Common myeloid progenitor, CD34-positive (primary cell): Measurements from ENCODE around the gene UVSSA. TPM values are rescaled to one million over a fixed set of nuclear protein-coding genes. Genes with fewer than 3 reads are reported as not detected.

ENCODE experiments used
- CTCF ChIA-PET: fragments of 350-600 bp; sonication (Branson Sonifier 250); formaldehyde crosslinking; loops from one replicate; lab custom pipeline; 2021; ENCODE audit warnings: antibody characterized with exemption; lab: Charles Lee
- POLR2A ChIA-PET: fragments of 350-600 bp; sonication (Branson Sonifier 250); formaldehyde crosslinking; loops from one replicate; lab custom pipeline; 2021; ENCODE audit warnings: antibody characterized with exemption; lab: Charles Lee
- DNase-seq, 3 donors: peaks; one replicate each; pipeline versions ENCODE4 v3.0.0 to v3.0.0-alpha.2; 2013
- H3K27ac ChIP-seq, 2 experiments: 1 replicate in 1 of 2; 2 replicates in 1 of 2; pipeline ENCODE4 v1.7.0; 2013; ENCODE audit warnings: inconsistent platforms in 2 of 2, low read length in 2 of 2, mild to moderate bottlenecking in 2 of 2, low read depth in 1 of 2, moderate library complexity in 1 of 2; ENCODE audit not compliant: severe bottlenecking in 2 of 2, insufficient read depth in 1 of 2, poor library complexity in 1 of 2
- H3K27me3 ChIP-seq, 5 experiments: replicated peaks in 2 of 5; 1 replicate in 3 of 5; 2 replicates in 2 of 5; pipeline versions ENCODE4 v1.6.1 to v1.7.0; 2013; ENCODE audit warnings: low read length in 4 of 5, mild to moderate bottlenecking in 2 of 5, moderate library complexity in 2 of 5, inconsistent platforms in 1 of 5; ENCODE audit not compliant: insufficient read depth in 5 of 5, control insufficient read depth in 4 of 5
- H3K36me3 ChIP-seq, 4 experiments: 1 replicate in 2 of 4; 2 replicates in 2 of 4; pipeline versions ENCODE4 v1.6.1 to v1.7.0; 2013; ENCODE audit warnings: low read length in 3 of 4, control low read depth in 1 of 4, mild to moderate bottlenecking in 1 of 4; ENCODE audit not compliant: control insufficient read depth in 4 of 4, insufficient read depth in 4 of 4
- H3K4me1 ChIP-seq, 4 experiments: 1 replicate in 3 of 4; 2 replicates in 1 of 4; pipeline versions ENCODE4 v1.6.1 to v1.7.1; 2013; ENCODE audit warnings: low read length in 3 of 4, mild to moderate bottlenecking in 3 of 4, control low read depth in 1 of 4, inconsistent platforms in 1 of 4, moderate library complexity in 1 of 4; ENCODE audit not compliant: control insufficient read depth in 4 of 4, insufficient read depth in 4 of 4; ENCODE audit errors: control extremely low read depth in 1 of 4
- H3K4me3 ChIP-seq, 7 experiments: 1 replicate in 4 of 7; 2 replicates in 3 of 7; pipeline versions ENCODE4 v1.5.1 to v1.7.0; 2013; ENCODE audit warnings: mild to moderate bottlenecking in 7 of 7, low read length in 6 of 7, moderate library complexity in 6 of 7, inconsistent platforms in 2 of 7, low read depth in 2 of 7, control low read depth in 1 of 7; ENCODE audit not compliant: insufficient read depth in 4 of 7, control insufficient read depth in 1 of 7; ENCODE audit errors: extremely low read depth in 1 of 7
- H3K9me3 ChIP-seq, 5 experiments: 1 replicate in 4 of 5; 2 replicates in 1 of 5; pipeline versions ENCODE4 v1.6.1 to v1.7.1; 2013; ENCODE audit warnings: low read length in 4 of 5, mild to moderate bottlenecking in 2 of 5, inconsistent platforms in 1 of 5, low read depth in 1 of 5, moderate library complexity in 1 of 5; ENCODE audit not compliant: control insufficient read depth in 4 of 5, insufficient read depth in 2 of 5; ENCODE audit errors: control extremely low read depth in 1 of 5
- WGBS: methylation state at CpG from one replicate; pipeline ENCODE4 v1.1.5; 2013; ENCODE audit not compliant: insufficient coverage; 5-methylcytosine and 5-hydroxymethylcytosine counted together
- polyA plus RNA-seq: library from polyadenylated mRNA; unstranded; fragments of 120-200 nt; gene quantifications from one replicate; pipeline ENCODE4 v1.2.1, GENCODE V29; 2013

Gene UVSSA, protein sequence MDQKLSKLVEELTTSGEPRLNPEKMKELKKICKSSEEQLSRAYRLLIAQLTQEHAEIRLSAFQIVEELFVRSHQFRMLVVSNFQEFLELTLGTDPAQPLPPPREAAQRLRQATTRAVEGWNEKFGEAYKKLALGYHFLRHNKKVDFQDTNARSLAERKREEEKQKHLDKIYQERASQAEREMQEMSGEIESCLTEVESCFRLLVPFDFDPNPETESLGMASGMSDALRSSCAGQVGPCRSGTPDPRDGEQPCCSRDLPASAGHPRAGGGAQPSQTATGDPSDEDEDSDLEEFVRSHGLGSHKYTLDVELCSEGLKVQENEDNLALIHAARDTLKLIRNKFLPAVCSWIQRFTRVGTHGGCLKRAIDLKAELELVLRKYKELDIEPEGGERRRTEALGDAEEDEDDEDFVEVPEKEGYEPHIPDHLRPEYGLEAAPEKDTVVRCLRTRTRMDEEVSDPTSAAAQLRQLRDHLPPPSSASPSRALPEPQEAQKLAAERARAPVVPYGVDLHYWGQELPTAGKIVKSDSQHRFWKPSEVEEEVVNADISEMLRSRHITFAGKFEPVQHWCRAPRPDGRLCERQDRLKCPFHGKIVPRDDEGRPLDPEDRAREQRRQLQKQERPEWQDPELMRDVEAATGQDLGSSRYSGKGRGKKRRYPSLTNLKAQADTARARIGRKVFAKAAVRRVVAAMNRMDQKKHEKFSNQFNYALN
- polyA plus RNA-seq: 10.1 TPM

- Histone ChIP-seq H3K27me3 (no peaks in the 10 kb centered on the region), H3K4me3 (peak within 1 kb of the TSS; percentile 81 to 94 (median 89)), H3K27ac (peak within 1 kb of the TSS; percentile 75 to 88), H3K4me1 (peaks cover 6 to 30% (median 27%) of the 10 kb centered on the region in 4 experiments), H3K36me3 (peaks cover 0 to 10% (median 1%) of the 10 kb centered on the region in 4 experiments), H3K9me3 (no peaks in the 10 kb centered on the region)
- CTCF ChIA-PET: interaction anchor here (0.9 to 6.4 kb wide), 12 partner anchors 9 to 346 kb away, joined by 3 to 32 read pairs (median 4); no protein-coding TSS in a partner anchor
- under 1% methylated on average over 75 of the region's 76 CpGs for WGBS
- POLR2A ChIA-PET: interaction anchor here (0.7 to 3.2 kb wide), 4 partner anchors 8 to 98 kb away, joined by 3 to 26 read pairs (median 3); partner anchors contain the start of gene CTBP1
- peak; percentile 99 to 100 (median 100) for DNase-seq
These were observed at the start of gene UVSSA for GRCh38 chr4:1346781-1347409. Gene UVSSA (plus strand): TSS chr4:1347208. CDS start chr4:1348092, 884 bp downstream.

DNA sequence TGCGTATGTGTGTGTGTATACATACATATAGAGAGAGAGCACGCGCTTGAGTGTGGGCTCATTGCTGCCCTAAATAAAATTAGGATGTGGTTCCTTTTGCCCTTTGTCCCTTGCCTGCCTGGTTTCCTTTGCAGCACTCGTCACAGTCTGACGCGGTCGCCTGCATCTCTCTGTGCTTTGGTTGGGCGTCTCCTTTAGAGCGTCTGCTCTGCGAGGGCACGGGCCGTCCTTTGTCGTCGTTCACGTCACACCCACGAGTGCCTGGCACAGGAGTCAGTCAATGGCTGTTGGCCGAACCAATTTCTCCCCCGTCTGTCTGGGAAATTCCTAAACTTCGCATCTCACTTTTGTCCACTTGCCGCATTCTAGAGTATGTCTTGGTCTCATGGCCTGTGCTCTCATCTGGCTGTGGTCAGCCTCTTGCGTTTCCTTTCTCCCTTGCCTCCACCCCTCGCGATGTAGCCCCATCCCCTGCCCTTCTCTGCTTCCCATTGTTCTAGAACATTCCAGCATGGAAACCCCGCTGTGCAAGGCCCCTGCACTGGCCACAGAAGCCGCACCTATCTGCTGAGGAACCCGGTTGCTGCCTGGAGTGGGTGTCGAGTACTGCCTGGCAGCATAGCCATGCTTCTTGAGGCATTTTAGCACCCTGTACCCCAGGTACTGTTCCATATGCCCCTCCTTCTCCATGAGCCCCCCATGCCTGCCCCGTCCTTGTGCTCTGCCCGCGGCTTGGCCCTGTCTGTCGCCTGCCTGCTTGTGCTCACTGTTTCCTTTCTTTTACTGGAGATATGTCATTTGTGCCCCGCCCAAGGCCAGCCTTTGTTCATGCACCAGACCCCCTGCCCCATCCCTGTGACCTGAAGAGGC lies 49.3 kb upstream of the UVSSA start:
- 97% methylated on average over 27 of the region's 32 CpGs for WGBS
- Histone ChIP-seq H3K27me3 (no peaks in the 10 kb centered on the region), H3K9me3 (no peaks in the 10 kb centered on the region), H3K36me3 (peaks cover 16 to 51% (median 32%) of the 10 kb centered on the region in 4 experiments), H3K4me3 (no peak overlapping the region), H3K27ac (no peak overlapping the region), H3K4me1 (peaks cover 0 to 8% (median 2%) of the 10 kb centered on the region in 4 experiments)
- CTCF ChIA-PET: no interaction called here
- no peak for DNase-seq
- POLR2A ChIA-PET: interaction anchor here (0.6 kb wide), 1 partner anchor 47 kb away, joined by 3 read pairs; no protein-coding TSS in a partner anchor

DNA sequence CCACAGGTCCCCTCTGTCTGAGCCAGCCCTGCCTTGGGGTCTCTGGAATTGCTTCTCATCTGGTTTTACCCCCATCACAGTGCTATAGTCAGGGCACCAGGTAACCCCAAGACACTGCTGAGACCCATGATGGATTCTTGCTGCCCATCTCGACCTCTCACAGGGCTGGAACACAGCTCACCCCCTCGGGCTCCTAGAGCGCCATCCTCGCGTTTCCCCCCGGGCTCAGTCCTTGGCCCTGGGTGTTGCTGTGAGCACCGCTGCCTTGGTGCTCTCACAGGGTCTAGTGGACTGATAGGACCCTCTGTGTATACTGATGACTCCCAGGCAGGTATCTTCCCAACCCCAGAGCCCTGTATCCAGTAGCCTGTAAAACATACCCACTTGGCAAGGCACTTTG lies 48.5 kb upstream of the UVSSA start:
- H3K4me3 ChIP-seq: no peak overlapping the region
- peaks cover 16 to 53% (median 32%) of the 10 kb centered on the region in 4 experiments for H3K36me3 ChIP-seq
- DNase-seq: no peak
- CTCF ChIA-PET: interaction anchor here (2.4 kb wide), 1 partner anchor 9 kb away, joined by 6 read pairs; the partner anchor contains the start of gene MAEA
- no peaks in the 10 kb centered on the region for H3K27me3 ChIP-seq
- WGBS: 100% methylated on average over 7 of the region's 7 CpGs
- H3K27ac ChIP-seq: no peak overlapping the region
- H3K9me3 ChIP-seq: no peaks in the 10 kb centered on the region
- peaks cover 0 to 8% (median 2%) of the 10 kb centered on the region in 4 experiments for H3K4me1 ChIP-seq
- POLR2A ChIA-PET: no interaction called here

- Histone ChIP-seq H3K27me3 (no peaks in the 10 kb centered on the region), H3K4me3 (no peak overlapping the region), H3K9me3 (no peaks in the 10 kb centered on the region), H3K4me1 (peaks cover 0 to 5% (median 2%) of the 10 kb centered on the region in 4 experiments), H3K36me3 (peaks cover 16 to 48% (median 32%) of the 10 kb centered on the region in 4 experiments), H3K27ac (no peak overlapping the region)
- no peak for DNase-seq
- 97% methylated on average over 14 of the region's 15 CpGs for WGBS
- ChIA-PET CTCF (interaction anchor here (1.7 to 2.4 kb wide), 2 partner anchors 10 to 46 kb away, joined by 3 to 6 read pairs; partner anchors contain the start of gene MAEA), POLR2A (no interaction called here)
These were observed 47.6 kb upstream of the UVSSA start for GRCh38 chr4:1299301-1299860.

GRCh38 chr4:1300466-1301455 lies 46.2 kb upstream of the UVSSA start:
- Histone ChIP-seq H3K4me3 (no peak overlapping the region), H3K27me3 (no peaks in the 10 kb centered on the region), H3K27ac (peak overlapping the region in 1 of 2 experiments; percentile 16), H3K4me1 (no peaks in the 10 kb centered on the region), H3K36me3 (peaks cover 19 to 55% (median 36%) of the 10 kb centered on the region in 4 experiments), H3K9me3 (no peaks in the 10 kb centered on the region)
- ChIA-PET POLR2A (interaction anchor here (0.8 kb wide), 1 partner anchor 46 kb away, joined by 3 read pairs; the partner anchor contains the start of gene UVSSA), CTCF (interaction anchor here (0.8 to 2.4 kb wide), 4 partner anchors 9 to 55 kb away, joined by 3 to 6 read pairs (median 4); partner anchors contain the start of gene MAEA)
- peak in 2 of 3 donors; percentile 31 to 36 for DNase-seq
- 99% methylated on average over 38 of the region's 40 CpGs for WGBS
